ENCODE measurements around the gene REXO2.

REXO2 gene

GRCh38 chr11:114430290-114430689 lies 9.0 kb upstream of the REXO2 start:
- DNase-seq (no peak), ATAC-seq (peak; percentile 69)
- Mint-ChIP-seq H3K9me3 (no peaks in the 10 kb centered on the region), H3K4me1 (peaks cover 5% of the 10 kb centered on the region), H3K4me3 (no peak overlapping the region), H3K27me3 (no peaks in the 10 kb centered on the region), H3K27ac (no peak overlapping the region)

GRCh38 chr11:114432893-114433292 lies 6.4 kb upstream of the REXO2 start:
- no peak for DNase-seq
- Mint-ChIP-seq H3K9me3 (no peaks in the 10 kb centered on the region), H3K4me3 (no peak overlapping the region), H3K4me1 (peaks cover 5% of the 10 kb centered on the region), H3K27me3 (no peaks in the 10 kb centered on the region), H3K27ac (no peak overlapping the region)
- ATAC-seq, result no peak

- ATAC-seq (no peak), DNase-seq (no peak)
- no peaks in the 10 kb centered on the region for H3K27me3 Mint-ChIP-seq
- no peak overlapping the region for H3K4me3 Mint-ChIP-seq
- no peaks in the 10 kb centered on the region for H3K9me3 Mint-ChIP-seq
- H3K27ac Mint-ChIP-seq, result no peak overlapping the region
- H3K4me1 Mint-ChIP-seq, result peaks cover 5% of the 10 kb centered on the region
These were observed 5.9 kb upstream of the REXO2 start for GRCh38 chr11:114433376-114433775.

- Mint-ChIP-seq H3K4me3 (no peak overlapping the region), H3K27me3 (no peaks in the 10 kb centered on the region), H3K9me3 (no peaks in the 10 kb centered on the region), H3K4me1 (peaks cover 27% of the 10 kb centered on the region), H3K27ac (no peak overlapping the region)
- ATAC-seq (no peak), DNase-seq (no peak)
These were observed 964 bp upstream of the REXO2 start for GRCh38 chr11:114438303-114438702.

GRCh38 chr11:114440121-114440860 lies 1.0 kb downstream of the REXO2 start:
- peaks cover 27% of the 10 kb centered on the region for H3K4me1 Mint-ChIP-seq
- no peaks in the 10 kb centered on the region for H3K27me3 Mint-ChIP-seq
- no peaks in the 10 kb centered on the region for H3K9me3 Mint-ChIP-seq
- peak overlapping the region; percentile 87 to 96 for H3K27ac Mint-ChIP-seq
- H3K4me3 Mint-ChIP-seq, result peak overlapping the region; percentile 95 to 97
- no peak for ATAC-seq
- DNase-seq, result no peak

- Mint-ChIP-seq H3K4me1 (peaks cover 27% of the 10 kb centered on the region), H3K9me3 (no peaks in the 10 kb centered on the region), H3K27me3 (no peaks in the 10 kb centered on the region), H3K4me3 (peak overlapping the region in 1 of 2 donors; percentile 41), H3K27ac (peak overlapping the region in 1 of 2 donors; percentile 79)
- DNase-seq, result no peak
- no peak for ATAC-seq
These were observed 1.9 kb downstream of the REXO2 start for GRCh38 chr11:114440971-114441763.

GRCh38 chr11:114441921-114442320 lies 2.7 kb downstream of the REXO2 start:
- H3K27me3 Mint-ChIP-seq, result no peaks in the 10 kb centered on the region
- no peak for DNase-seq
- H3K4me1 Mint-ChIP-seq, result peaks cover 27% of the 10 kb centered on the region
- H3K4me3 Mint-ChIP-seq, result no peak overlapping the region
- no peak for ATAC-seq
- H3K27ac Mint-ChIP-seq, result no peak overlapping the region
- no peaks in the 10 kb centered on the region for H3K9me3 Mint-ChIP-seq

GRCh38 chr11:114442536-114442935 lies 3.3 kb downstream of the REXO2 start:
- Mint-ChIP-seq H3K27ac (no peak overlapping the region), H3K27me3 (no peaks in the 10 kb centered on the region), H3K9me3 (no peaks in the 10 kb centered on the region), H3K4me3 (no peak overlapping the region), H3K4me1 (peaks cover 27% of the 10 kb centered on the region)
- DNase-seq, result no peak
- no peak for ATAC-seq

- DNase-seq, result no peak
- no peaks in the 10 kb centered on the region for H3K4me1 Mint-ChIP-seq
- H3K9me3 Mint-ChIP-seq, result no peaks in the 10 kb centered on the region
- no peaks in the 10 kb centered on the region for H3K27me3 Mint-ChIP-seq
- no peak overlapping the region for H3K4me3 Mint-ChIP-seq
- peak overlapping the region; percentile 30 to 87 for H3K27ac Mint-ChIP-seq
- no peak for ATAC-seq
These were observed 8.2 kb downstream of the REXO2 start for GRCh38 chr11:114447444-114447843.

- Mint-ChIP-seq H3K27me3 (no peaks in the 10 kb centered on the region), H3K9me3 (no peaks in the 10 kb centered on the region), H3K4me1 (no peaks in the 10 kb centered on the region)
These were observed 8.6 kb downstream of the REXO2 start for GRCh38 chr11:114447892-114448291.

GRCh38 chr11:114448749-114449482 lies 9.6 kb downstream of the REXO2 start:
- Mint-ChIP-seq H3K27me3 (no peaks in the 10 kb centered on the region), H3K4me1 (no peaks in the 10 kb centered on the region), H3K27ac (no peak overlapping the region), H3K4me3 (no peak overlapping the region), H3K9me3 (no peaks in the 10 kb centered on the region)
- DNase-seq (no peak), ATAC-seq (no peak)

More at GRCh38 chr11:114447892-114448291, 8.6 kb downstream of the REXO2 start:
- Mint-ChIP-seq H3K27ac (peak overlapping the region in 1 of 2 donors; percentile 19), H3K4me3 (no peak overlapping the region)
- no peak for DNase-seq
- no peak for ATAC-seq

GRCh38 chr11:114449845-114450244 lies 10.6 kb downstream of the REXO2 start:
- Mint-ChIP-seq H3K4me1 (no peaks in the 10 kb centered on the region), H3K9me3 (no peaks in the 10 kb centered on the region), H3K27ac (no peak overlapping the region), H3K4me3 (no peak overlapping the region), H3K27me3 (no peaks in the 10 kb centered on the region)
- no peak for ATAC-seq
- DNase-seq, result no peak

GRCh38 chr11:114452399-114452798 lies 13.1 kb downstream of the REXO2 start:
- ATAC-seq, result no peak
- DNase-seq, result no peak
- Mint-ChIP-seq H3K27ac (no peak overlapping the region), H3K27me3 (no peaks in the 10 kb centered on the region), H3K4me1 (no peaks in the 10 kb centered on the region), H3K9me3 (no peaks in the 10 kb centered on the region), H3K4me3 (no peak overlapping the region)

- H3K9me3 Mint-ChIP-seq, result peaks cover 4 to 10% of the 10 kb centered on the region in 2 donors
- H3K4me3 Mint-ChIP-seq, result no peak overlapping the region
- H3K27me3 Mint-ChIP-seq, result no peaks in the 10 kb centered on the region
- H3K27ac Mint-ChIP-seq, result no peak overlapping the region
- no peak for DNase-seq
- no peaks in the 10 kb centered on the region for H3K4me1 Mint-ChIP-seq
- no peak for ATAC-seq
These were observed 24.7 kb downstream of the REXO2 start for GRCh38 chr11:114463999-114464398.

- Mint-ChIP-seq H3K4me3 (no peak overlapping the region), H3K27ac (no peak overlapping the region), H3K27me3 (no peaks in the 10 kb centered on the region), H3K4me1 (no peaks in the 10 kb centered on the region), H3K9me3 (peaks cover 4 to 10% of the 10 kb centered on the region in 2 donors)
- ATAC-seq (no peak), DNase-seq (no peak)
These were observed 27.5 kb downstream of the REXO2 start for GRCh38 chr11:114466742-114467141.

GRCh38 chr11:114472661-114473060 lies 33.4 kb downstream of the REXO2 start:
- no peak overlapping the region for H3K4me3 Mint-ChIP-seq
- ATAC-seq (no peak), DNase-seq (no peak)
- no peaks in the 10 kb centered on the region for H3K9me3 Mint-ChIP-seq
- H3K4me1 Mint-ChIP-seq, result no peaks in the 10 kb centered on the region
- no peaks in the 10 kb centered on the region for H3K27me3 Mint-ChIP-seq
- H3K27ac Mint-ChIP-seq, result no peak overlapping the region

Measured in stimulated activated naive CD8-positive, alpha-beta T cell treated with anti-CD3 and anti-CD28 coated beads, Interleukin-15, amount 100 ng/mL, for 72 hours (primary cell).